AG04450 (cell line): ENCODE data around the gene EBF3. TPM values are rescaled to one million over a fixed set of nuclear protein-coding genes. Genes with fewer than 3 reads are reported as not detected.

Experiments
- CTCF ChIA-PET: fragments of 300-600, 350-600 bp; formaldehyde crosslinking; extraction: SDS; loops from one replicate; lab custom pipeline; 2022; ENCODE audit warnings: antibody characterized with exemption, inconsistent platforms; lab: Charles Lee
- POLR2A ChIA-PET: fragments of 350-600 bp; formaldehyde crosslinking; extraction: SDS; loops from one replicate; lab custom pipeline; 2021; ENCODE audit warnings: antibody characterized with exemption, inconsistent platforms; lab: Yijun Ruan, JAX
- DNase-seq: peaks from one replicate; pipeline ENCODE4 v3.0.0-alpha.2; 2011; ENCODE audit warnings: low read depth, low spot score
- H3K27ac ChIP-seq: one replicate; pipeline ENCODE4 v1.5.1; 2012; ENCODE audit warnings: low read depth, low read length, control low read depth
- H3K27me3 ChIP-seq: one replicate; pipeline ENCODE4 v1.6.0; 2012; ENCODE audit warnings: low read length; ENCODE audit not compliant: control insufficient read depth, insufficient read depth
- H3K4me3 ChIP-seq: 2 replicates; pipeline ENCODE4 v1.5.1; 2011; ENCODE audit warnings: mild to moderate bottlenecking, low read depth, low read length, control low read depth
- H3K9me3 ChIP-seq: 2 replicates; pipeline ENCODE4 v1.5.1; 2012; ENCODE audit warnings: low read length; ENCODE audit not compliant: control insufficient read depth, insufficient read depth
- polyA plus RNA-seq: library from polyadenylated mRNA; depleted of rRNA; stranded (reverse); fragments of >200 nt; gene quantifications from 2 replicates; pipeline ENCODE4 v1.2.3, GENCODE V29; 2011
- TF ChIP-seq, protein P1 (sequence below): IDR thresholded peaks from 2 replicates; pipeline ENCODE4 v1.5.1; 2011; ENCODE audit warnings: low read depth, low read length, control low read depth, inconsistent platforms

EBF3 gene
- polyA plus RNA-seq, 1 experiment: 0.01 TPM

DNA sequence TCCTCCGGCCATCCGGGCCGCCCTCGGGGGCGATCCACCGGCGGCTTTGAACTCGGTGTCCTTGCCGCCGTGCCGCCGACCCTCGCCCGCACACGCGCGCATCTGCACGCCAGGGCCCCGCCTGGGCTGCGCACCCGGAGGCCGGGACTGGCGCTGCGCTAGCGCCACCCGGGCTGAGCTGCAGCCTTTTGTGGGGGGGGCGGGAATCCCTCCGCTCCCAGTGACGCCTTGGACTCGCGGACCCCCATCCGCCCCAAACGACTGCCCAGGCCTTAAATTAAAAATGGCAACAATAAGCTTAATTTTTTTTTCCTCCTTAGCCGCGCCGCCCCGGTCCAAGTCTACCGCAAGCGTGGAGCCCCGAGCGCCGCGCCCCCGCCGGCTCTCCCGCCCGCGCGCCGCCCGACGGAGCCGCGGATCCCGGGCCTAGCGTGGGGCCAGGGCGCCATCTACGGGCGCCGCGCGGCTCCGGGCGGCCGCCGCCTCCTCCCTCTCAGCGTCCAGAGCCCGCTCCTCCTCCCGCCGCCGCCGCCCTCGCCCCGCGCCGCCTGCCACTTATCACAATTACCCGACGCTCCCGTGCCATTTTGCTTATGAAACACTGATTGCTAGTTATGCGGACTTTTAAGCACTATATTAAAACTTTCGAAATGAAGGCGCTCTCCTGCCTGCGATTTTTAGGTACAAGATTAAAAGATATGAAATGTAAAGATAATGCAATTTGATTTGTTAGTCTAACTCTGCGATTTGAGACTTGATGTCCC lies 7.5 kb upstream of the EBF3 start:
- Histone ChIP-seq H3K27me3 (peaks cover 59% of the 10 kb centered on the region), H3K4me3 (no peak overlapping the region), H3K9me3 (no peaks in the 10 kb centered on the region; the same call in 1 of the 2 replicates), H3K27ac (no peak overlapping the region)
- no peak for DNase-seq
- TF ChIP-seq, protein P1, sequence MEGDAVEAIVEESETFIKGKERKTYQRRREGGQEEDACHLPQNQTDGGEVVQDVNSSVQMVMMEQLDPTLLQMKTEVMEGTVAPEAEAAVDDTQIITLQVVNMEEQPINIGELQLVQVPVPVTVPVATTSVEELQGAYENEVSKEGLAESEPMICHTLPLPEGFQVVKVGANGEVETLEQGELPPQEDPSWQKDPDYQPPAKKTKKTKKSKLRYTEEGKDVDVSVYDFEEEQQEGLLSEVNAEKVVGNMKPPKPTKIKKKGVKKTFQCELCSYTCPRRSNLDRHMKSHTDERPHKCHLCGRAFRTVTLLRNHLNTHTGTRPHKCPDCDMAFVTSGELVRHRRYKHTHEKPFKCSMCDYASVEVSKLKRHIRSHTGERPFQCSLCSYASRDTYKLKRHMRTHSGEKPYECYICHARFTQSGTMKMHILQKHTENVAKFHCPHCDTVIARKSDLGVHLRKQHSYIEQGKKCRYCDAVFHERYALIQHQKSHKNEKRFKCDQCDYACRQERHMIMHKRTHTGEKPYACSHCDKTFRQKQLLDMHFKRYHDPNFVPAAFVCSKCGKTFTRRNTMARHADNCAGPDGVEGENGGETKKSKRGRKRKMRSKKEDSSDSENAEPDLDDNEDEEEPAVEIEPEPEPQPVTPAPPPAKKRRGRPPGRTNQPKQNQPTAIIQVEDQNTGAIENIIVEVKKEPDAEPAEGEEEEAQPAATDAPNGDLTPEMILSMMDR: 0 out of 2 replicates have a peak, but pooled peaks have one; percentile 20
- CTCF ChIA-PET: interaction anchor here (0.6 to 2.6 kb wide), 18 partner anchors 10 to 1763 kb away, joined by 3 to 30 read pairs (median 3); no protein-coding TSS in a partner anchor
- POLR2A ChIA-PET: no interaction called here

DNA sequence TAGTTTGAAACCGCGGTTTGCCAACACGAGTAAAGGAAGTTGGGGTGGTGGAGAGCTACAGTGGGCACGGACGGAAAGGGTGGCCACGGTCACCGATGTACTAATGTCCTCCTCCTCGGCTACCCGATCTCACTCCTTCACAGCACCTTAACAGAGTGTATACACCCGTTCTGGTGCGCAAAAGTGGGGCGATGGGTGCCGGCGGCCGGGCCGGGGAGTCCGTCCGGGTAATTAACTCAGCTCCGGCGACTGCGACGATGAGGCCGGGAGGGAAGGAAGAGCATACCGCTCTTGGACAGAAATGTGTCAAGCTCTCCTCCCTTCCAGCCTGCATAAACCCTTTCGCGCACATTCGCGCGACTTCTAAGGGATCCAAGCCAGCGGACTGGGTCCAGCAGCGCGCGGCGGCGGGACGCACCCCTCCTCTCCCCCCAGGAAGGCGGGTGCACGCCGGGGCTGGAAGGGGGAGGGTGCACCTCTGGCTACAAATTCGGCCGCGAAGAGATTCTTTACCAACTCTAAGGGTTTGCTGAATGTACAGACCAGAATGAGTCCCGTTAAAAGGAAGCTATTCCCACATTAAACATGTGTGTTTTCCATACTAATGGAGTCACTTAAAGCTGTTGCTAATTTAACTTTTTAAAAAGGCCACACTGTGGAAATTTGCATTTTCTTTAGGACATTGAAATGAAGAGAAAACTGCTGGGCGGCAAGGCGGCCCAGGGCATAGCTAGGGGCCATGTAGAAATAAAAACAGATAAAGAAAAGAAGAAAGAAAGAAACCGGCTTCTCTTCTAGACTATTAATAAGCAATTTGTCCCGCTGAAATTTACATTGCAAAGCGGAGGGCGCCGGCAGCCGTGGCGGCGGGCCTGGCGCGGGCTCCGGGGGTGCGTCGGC lies 6.6 kb upstream of the EBF3 start:
- TF ChIP-seq, protein P1: no peak
- H3K4me3 ChIP-seq: no peak overlapping the region
- H3K27ac ChIP-seq: no peak overlapping the region
- peaks cover 67% of the 10 kb centered on the region for H3K27me3 ChIP-seq
- H3K9me3 ChIP-seq: no peaks in the 10 kb centered on the region; the same call in 1 of the 2 replicates
- POLR2A ChIA-PET: no interaction called here
- CTCF ChIA-PET: interaction anchor here (0.6 to 2.6 kb wide), 17 partner anchors 9 to 1762 kb away, joined by 3 to 30 read pairs (median 3); partner anchors contain the start of gene C10orf143
- no peak for DNase-seq

DNA sequence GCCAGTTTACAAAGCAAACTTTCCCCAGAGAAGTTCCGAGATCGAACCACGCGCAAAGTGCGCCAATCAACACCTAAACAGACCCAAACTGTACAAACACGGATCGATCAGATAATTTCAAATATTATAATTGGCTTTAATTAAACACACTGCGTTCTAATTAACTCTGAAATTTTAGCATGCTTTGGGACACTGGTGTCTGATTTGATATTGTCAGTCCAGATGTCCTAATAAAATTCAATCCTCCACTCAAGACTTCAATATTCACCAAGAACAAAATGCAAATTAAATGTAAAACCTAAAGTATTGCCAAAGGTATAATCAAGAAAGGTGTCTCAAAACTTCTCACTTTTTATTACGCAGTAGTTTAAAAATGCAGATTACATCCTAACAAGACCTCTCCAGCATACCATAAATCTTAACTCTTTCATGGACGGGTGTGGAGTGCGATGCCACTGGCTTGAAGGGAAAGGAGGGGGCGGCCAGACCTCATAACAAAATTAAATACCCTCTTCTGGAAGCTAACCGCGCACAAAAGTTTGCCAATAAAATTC lies 5.9 kb upstream of the EBF3 start:
- no peak for DNase-seq
- H3K9me3 ChIP-seq: no peaks in the 10 kb centered on the region; the same call in 1 of the 2 replicates
- ChIA-PET POLR2A (no interaction called here), CTCF (interaction anchor here (0.7 to 2.6 kb wide), 3 partner anchors 140 to 1758 kb away, joined by 3 to 30 read pairs (median 3); partner anchors contain the start of gene C10orf143)
- no peak overlapping the region for H3K27ac ChIP-seq
- TF ChIP-seq, protein P1: no peak
- H3K4me3 ChIP-seq: no peak overlapping the region
- H3K27me3 ChIP-seq: peaks cover 71% of the 10 kb centered on the region

DNA sequence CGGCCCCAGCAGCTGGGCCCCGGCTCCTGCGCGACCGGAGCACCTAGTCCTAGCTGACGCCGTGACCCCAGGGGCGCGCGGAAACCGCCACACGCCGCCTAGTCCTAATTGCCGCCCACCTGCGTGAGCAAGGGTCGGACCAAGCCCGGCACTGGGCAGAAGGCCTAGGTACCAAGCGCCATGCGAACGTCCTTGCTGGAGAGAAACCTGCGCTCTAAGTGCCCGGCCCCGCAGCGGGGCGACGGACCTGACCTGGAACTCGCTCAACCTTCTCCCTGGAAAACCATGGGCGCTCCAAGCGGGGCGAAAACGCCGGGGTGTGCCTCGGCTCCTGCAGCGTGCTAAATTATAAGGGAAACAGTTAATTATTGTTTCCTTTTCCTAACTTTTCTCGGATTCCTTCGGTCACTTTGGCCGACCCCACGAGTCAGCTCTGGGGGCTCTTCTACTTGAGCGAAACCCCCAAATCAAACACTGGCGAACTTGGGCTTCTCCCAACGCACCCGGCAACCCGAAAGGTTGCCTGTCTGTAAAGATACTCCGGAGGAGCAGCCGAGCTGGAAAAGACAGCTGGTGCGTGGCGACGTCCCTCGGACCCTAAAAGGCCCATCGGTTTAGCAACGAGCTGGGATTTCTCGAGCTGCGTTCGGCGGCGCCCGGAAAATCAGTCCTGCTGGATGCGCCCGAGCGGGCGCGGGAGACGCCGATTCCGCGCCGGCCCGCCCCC lies 5.3 kb upstream of the EBF3 start:
- TF ChIP-seq, protein P1: no peak
- Histone ChIP-seq H3K27ac (no peak overlapping the region), H3K4me3 (no peak overlapping the region), H3K9me3 (peaks cover 4% of the 10 kb centered on the region; the same call in 1 of the 2 replicates), H3K27me3 (peaks cover 76% of the 10 kb centered on the region)
- ChIA-PET POLR2A (no interaction called here), CTCF (no interaction called here)
- DNase-seq: no peak
